Measurements from ENCODE around the gene KCNE5. TPM values are rescaled to one million over a fixed set of nuclear protein-coding genes. Genes with fewer than 3 reads are reported as not detected.
"Not testable (repeated sequence)": the region's sequence is repeated elsewhere in the genome, so short reads cannot be mapped to it uniquely, and the experiment has no call there.

KCNE5 gene, protein sequence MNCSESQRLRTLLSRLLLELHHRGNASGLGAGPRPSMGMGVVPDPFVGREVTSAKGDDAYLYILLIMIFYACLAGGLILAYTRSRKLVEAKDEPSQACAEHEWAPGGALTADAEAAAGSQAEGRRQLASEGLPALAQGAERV
- 1 to 10 TPM; 4.9 to 5.2 (median 5.0) TPM for polyA plus RNA-seq (ENCODE audit: insufficient read length in 3 of 3)

DNA sequence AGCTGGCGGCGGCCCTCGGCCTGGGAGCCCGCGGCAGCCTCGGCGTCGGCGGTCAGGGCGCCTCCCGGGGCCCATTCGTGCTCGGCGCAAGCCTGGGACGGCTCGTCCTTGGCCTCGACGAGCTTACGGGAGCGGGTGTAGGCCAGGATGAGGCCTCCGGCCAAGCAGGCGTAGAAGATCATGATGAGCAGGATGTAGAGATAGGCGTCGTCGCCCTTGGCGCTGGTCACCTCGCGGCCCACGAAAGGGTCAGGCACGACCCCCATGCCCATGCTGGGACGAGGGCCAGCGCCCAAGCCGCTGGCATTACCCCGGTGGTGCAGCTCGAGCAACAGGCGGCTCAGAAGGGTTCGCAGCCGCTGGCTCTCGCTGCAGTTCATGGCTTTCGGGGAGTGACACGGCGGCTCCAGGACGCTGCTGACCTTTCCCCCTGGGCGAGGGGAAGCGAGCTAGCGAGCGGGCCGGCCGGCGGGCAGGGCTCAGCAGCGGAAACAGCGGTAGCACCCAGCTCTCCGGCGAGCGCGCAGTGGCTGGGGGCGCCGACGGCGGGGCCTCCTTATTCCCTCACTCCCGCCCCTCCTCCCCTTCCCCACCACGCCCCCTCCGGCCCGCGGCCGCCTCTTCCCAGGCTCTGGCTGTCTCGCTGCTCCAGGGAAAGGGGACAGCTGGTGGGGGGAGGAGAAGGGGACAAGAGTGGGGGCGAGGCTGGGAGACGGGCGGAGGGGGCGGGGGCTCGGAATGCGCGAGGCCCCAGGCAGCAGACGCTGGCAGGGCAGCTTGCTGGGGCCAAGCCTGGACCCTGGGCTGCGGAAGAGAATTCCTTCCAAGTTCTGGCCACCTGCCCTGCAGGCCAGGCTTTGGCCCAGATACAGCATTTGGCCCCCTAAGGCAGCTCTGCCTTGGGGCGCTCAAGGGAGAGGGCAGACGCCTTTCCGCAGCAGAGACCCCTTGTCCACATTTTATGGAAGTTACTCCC, at the start of gene KCNE5:
Gene KCNE5 (minus strand): TSS at position 532 of the 976 bp plus-strand sequence. CDS start 152 bp downstream, at position 380.
- DNase-seq (ENCODE audit: low read depth in 3 of 3, low spot score in 2 of 3), result no peak

DNA sequence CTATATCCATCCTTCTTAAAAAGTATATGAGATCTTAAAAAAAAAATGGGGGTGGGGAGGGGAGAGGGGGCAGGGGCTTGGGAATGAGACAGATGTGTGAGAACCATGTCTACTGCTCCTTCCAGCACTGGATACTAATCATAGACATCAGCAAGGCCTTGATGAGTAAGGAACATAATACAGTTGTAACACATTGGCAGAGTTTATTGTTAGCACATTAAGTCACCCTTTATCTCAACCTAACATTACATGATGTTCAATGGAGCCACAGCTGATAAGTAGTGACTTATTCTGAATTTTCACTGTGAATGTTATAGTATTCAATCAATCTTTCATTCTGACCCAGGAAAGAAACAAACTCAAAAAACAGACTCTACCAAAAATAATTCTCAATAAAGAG, 47.3 kb upstream of the KCNE5 start:
- DNase-seq (ENCODE audit: low read depth in 3 of 3, low spot score in 2 of 3), result no peak

DNA sequence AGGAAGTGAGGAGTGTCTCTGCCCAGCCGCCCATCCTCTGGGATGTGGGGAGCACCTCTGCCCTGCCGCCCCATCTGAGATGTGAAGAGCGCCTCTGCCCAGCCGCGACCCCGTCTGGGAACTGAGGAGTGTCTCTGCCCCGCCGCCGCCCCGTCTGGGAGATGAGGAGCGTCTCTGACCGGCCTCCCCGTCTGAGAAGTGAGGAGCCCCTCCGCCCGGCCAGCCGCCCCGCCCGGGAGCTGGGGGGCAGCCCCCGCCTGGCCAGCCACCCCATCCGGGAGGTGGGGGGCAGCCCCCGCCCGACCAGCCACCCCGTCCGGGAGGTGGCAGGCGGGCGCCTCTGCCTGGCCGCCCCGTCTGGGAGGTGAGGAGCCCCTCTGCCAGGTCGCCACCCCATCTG, 46.2 kb upstream of the KCNE5 start:
- not testable (repeated sequence) for DNase-seq (ENCODE audit: low read depth in 3 of 3, low spot score in 2 of 3)

DNA sequence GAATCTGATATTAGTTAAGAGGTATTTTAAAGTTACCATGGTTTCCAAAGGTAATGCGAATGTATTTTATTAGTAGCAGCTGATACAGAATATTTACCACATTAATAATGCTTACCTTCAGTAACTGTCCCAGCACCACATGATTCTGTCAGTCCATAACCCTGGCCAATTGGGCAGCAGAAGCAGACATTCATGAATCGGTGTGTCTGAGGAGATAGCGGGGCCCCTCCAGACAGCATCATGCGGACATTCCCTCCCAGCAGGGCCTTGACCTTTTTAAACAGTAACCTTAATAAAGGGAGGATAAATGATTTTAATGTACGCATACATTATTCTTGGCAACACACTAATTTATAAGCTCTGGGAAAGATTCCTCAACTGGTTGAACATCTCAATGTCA, 43.0 kb upstream of the KCNE5 start:
- DNase-seq (ENCODE audit: low read depth in 3 of 3, low spot score in 2 of 3), result no peak

DNA sequence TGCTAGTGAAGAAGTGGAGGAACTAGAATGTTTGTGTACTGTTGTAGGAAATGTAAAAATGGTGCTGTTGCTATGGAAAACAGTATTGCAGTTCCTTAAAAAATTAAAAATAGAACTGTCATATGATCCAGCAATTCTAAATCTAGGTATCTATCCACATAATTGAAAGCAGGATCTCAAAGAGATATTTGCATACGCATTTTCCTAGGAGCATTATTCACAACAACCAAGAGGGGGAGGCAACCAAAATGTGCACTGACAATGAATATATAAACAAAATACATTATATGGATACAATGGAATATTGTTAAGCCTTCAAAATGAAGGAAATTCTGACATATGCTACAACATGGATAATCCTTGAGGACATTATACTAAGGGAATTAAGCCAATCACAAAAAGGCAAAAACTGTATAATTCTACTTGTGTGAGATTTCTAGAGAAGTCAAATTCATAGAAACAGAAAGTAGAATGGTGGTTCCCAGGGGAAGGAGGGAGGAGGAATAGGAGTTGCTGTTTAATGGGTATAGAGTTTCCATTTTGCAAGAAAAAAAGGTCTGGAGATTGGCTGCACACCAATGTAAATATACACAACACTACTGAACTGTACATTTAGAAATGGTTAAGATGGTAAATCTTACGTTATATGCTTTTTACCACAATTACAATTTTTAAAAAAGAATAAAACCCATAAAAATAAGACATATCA, 35.6 kb upstream of the KCNE5 start:
- no peak for DNase-seq (ENCODE audit: low read depth in 3 of 3, low spot score in 2 of 3)

DNA sequence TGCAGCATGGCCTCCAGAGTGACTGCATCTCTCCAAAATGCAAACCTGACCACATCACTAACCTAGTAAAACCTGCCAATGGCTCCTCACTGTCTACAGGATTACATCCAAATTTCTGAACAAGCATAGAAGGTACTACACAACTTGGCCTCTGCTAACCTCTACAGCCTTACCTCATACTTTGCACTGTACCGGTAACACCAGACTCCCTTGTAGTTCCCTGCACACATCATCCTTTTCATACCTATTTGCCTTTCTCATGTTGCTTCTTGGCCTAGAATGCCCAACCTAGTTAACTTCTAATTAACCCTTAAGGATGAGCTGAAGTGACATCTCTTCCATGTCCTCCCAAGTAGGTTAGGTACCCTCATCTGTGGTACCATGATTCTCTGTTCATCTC, 33.4 kb upstream of the KCNE5 start:
- DNase-seq (ENCODE audit: low read depth in 3 of 3, low spot score in 2 of 3), result no peak

DNA sequence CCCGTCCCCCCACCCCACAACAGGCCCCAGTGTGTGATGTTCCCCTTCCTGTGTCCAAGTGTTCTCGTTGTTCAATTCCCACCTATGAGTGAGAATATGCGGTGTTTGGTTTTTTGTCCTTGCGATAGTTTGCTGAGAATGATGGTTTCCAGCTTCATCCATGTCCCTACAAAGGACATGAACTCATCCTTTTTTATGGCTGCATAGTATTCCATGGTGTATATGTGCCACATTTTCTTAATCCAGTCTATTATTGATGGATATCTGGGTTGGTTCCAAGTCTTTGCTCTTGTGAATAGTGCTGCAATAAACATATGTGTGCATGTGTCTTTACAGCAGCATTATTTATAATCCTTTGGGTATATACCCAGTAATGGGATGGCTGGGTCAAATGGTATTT, 32.4 kb upstream of the KCNE5 start:
- not testable (repeated sequence) for DNase-seq (ENCODE audit: low read depth in 3 of 3, low spot score in 2 of 3)

DNA sequence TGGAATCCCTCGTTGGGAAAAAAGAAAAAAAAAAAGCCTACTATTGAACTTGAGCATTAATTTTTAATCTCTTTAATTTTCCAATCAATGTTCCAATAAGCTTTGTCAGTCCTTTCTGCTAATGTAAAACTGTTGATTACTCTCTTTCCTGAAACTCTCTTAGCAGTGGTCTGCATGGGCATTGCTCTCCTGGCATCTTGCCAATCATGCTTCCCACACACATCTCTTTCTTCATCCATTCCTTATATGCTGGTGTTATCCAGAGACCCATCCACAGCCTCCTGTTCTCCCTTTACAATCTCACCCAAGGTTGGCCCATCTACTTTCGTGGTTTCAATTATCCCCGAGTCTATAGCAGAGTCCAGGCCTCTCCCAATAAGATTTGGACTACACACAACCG, 31.8 kb upstream of the KCNE5 start:
- no peak for DNase-seq (ENCODE audit: low read depth in 3 of 3, low spot score in 2 of 3)

DNA sequence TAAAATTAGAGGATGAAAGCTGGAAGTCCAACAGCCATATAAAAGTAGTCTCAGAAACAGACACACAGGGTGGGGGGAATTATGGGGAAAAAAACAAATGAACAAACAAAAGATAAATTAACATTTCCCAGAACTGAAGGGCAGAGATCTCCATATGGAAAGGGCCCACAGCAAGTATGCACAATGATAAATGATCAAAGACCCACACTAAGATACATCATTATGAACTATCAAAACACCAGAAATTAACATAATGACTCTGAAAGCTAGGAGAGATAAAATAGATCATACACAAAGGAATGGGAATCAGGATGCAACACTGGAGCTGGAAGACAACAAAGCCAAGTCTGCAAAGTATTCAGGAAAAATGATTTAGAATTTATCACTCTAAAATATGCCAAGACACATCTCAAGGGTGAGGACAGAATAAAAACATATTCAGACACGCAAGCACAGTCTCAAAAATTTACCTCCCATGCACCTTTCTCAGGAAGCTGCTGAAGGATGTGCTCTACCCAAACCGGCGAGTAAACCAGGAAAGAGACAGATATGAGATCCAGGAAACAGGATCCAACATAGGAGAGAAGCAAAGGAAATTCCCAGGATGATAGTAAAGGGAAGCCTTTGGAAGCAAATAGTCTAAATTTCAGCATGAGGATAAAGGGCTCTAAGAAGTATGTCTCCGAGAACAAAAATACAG, 30.7 kb upstream of the KCNE5 start:
- DNase-seq (ENCODE audit: low read depth in 3 of 3, low spot score in 2 of 3), result no peak

DNA sequence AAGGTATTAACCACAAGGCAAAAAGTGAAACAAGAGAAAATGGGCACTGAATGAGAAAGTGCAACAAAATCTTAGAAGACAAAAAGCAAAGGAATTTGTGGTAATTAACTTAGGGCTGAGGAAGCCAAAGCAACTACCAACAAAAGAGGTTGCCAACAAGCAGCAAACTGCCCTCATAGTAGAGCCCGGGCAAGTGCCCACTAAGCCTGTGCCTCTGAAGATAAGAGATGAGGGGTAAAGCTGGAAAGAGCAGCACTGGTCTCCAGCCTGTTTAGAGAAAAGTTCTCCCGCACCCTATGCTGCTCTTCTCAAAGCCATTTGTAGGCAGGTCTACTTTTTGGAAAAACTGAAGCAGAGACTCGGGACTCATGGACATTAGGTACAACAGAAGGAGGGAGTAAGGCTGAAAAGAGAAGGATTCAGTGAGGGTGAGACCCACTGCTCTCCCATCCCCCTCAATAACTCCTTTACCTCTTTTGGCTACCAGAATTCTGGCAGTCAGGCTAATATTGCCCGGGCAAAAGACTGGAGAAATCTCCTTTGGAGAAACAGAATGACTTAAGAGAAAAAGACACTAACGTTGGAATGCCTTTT, 29.6 kb upstream of the KCNE5 start:
- DNase-seq (ENCODE audit: low read depth in 3 of 3, low spot score in 2 of 3), result no peak

DNA sequence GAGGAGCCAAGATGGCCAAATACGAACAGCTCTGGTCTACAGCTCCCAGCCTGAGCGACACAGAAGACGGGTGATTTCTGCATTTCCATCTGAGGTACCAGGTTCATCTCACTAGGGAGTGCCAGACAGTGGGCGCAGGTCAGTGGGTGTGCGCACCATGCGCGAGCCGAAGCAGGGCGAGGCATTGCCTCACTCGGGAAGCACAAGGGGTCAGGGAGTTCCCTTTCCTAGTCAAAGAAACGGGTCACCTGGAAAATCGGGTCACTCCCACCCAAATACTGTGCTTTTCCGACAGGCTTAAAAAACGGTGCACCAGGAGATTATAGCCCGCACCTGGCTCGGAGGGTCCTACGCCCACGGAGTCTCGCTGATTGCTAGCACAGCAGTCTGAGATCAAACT, 19.7 kb upstream of the KCNE5 start:
- not testable (repeated sequence) for DNase-seq (ENCODE audit: low read depth in 3 of 3, low spot score in 2 of 3)

DNA sequence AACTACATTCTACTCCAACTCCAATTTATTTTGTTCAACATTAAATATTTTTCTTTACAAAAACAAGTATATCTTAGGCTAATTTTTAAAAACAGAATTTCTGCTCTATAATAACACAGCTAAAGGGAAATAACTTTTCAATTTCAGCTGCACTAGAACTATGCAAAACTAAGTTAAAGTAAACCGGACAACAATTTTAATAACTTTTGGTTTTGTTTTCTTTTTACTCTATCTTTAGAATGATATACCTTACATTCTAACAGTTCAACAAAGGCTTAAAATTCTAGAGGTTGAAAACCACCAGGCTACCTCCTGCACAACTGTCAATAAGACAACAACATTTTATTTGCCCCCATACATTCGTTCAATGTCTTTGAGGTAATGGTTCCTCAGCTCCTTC, 18.7 kb upstream of the KCNE5 start:
- DNase-seq (ENCODE audit: low read depth in 3 of 3, low spot score in 2 of 3), result no peak

DNA sequence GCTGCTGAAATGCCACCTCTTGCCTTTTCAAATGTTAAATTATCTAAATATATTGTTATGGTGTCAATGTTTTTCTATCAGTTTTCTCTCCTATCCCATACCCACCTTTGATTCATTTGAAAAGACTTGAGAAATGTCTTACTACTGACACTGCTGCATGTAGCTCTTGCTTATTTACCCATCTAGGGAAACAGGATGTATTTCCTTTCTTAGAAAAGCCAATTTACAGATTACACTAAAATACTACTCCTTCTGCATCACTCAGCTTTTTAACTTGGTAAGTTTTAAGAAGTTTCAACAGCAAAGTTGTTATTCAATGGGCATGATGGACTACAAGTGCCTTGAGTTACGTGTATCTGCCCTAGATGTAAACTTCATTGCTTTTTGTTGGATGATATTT, 13.2 kb upstream of the KCNE5 start:
- DNase-seq (ENCODE audit: low read depth in 3 of 3, low spot score in 2 of 3), result no peak

DNA sequence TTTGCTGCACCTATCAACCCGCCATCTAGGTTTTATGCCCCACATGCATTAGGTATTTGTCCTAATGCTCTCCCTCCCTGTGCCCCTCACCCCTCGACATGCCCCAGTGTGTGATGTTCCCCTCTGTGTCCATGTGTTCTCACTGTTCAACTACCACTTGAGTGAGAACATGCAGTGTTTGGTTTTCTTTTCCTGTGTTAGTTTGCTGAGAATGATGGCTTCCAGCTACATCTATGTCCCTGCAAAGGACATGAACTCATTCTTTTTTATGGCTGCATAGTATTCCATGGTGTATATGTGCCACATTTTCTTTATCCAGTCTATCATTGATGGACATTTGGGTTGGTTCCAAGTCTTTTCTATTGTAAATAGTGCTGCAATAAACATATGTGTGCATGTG, 12.5 kb upstream of the KCNE5 start:
- DNase-seq (ENCODE audit: low read depth in 3 of 3, low spot score in 2 of 3), result not testable (repeated sequence)

DNA sequence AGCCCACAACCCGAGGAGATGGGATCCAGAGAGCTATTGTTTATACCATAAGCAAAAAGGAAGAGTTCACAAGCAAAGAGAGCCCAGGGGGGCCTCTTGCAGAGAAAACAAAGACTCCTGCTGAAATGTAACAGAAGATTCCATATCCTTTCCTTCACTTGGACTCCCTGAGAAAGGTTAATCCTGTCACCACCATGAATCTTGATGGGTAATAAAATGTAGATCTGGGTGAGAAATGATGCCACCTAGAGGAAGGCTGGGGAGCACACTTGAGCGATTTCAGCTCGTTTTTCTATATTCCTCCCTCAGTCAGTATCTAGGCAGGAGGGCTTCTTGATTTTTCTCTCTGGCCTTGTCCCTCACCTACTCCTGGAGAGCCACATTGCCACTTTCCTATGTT, 10.2 kb upstream of the KCNE5 start:
- DNase-seq (ENCODE audit: low read depth in 3 of 3, low spot score in 2 of 3), result no peak

DNA sequence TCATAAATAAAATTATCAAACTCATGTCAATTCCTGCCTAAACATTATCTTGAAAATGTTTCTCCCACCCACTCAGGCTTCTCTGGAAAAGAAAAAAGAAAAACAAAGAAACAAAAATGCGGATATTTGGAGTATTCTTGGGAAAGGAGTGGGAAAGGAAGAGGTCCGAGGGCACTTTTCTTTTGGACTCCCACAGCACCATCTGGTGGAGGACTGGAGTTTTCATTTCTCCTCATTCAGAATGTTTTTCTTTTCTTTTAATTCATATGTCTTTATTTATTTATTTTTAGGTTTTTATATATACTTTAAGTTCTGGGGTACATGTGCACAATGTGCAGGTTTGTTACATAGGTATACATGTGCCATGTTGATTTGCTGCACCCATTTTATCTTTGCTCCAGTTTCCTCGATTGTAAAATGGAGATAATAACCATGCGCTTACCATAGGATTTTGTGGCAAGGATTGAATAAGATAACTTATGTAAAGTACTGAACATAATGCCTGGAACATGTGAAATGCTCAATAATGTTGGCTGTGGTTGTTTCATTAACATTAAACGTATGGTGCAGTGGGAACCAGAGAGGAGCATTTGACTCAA, 8.0 kb upstream of the KCNE5 start:
- no peak for DNase-seq (ENCODE audit: low read depth in 3 of 3, low spot score in 2 of 3)

DNA sequence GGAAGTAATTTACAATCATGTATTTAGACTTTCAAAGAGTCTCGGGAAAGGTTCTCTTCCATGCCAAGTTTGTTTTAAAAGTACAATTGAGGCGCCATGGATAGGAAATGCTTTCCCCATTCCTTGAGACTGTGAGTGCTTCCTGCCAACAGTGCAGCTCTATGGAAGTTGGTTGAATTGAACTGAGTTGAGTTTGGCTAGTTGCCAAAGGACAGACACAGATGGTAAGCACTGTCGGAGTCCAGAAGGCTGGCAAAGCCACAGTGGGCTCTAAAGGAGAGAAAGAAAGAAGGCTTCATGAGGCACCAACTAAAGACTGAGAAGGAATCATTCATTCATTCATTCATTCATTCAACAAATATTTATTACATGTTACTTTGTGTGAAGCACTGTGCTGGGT, 4.3 kb upstream of the KCNE5 start:
- no peak for DNase-seq (ENCODE audit: low read depth in 3 of 3, low spot score in 2 of 3)

DNA sequence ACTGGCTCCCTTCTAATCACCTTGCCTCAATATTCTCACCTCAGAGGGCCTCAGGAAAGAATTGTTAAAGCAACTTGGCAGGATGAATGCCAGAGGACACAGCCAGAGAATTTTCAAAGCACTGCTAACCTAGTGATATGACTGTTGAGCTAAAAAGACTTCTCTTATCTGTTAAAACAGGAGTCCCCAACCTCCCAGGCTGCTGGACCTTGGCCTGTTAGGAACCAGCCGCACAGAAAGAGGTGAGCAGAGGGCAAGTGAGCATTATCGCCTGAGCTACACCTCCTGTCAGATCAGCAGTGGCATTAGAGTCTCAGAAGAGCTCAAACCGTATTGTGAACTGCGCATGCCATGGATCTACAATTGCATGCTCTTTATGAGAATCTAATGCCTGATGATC, 1.7 kb upstream of the KCNE5 start:
- no peak for DNase-seq (ENCODE audit: low read depth in 3 of 3, low spot score in 2 of 3)

DNA sequence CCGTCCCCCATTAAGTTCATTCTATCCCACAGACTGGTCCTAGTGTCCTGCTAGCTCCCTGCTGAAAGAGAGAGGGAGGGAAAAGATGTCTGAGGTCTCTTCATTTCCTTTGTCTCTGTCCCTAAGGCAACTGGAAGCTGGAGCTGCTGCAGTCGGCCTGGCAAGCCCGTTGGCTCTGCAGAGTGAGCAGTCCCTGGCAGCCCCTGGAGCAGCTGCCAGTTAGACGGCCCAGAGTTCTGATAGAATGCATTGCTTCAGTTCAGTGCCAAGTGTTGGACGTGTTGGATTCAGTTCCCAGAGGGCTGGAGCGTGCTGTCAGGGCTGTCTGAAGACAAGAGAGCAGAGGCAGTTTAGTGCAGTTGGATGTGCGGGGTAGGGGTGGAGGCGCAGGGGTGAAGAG, 975 bp downstream of the KCNE5 start:
- no peak for DNase-seq (ENCODE audit: low read depth in 3 of 3, low spot score in 2 of 3)

DNA sequence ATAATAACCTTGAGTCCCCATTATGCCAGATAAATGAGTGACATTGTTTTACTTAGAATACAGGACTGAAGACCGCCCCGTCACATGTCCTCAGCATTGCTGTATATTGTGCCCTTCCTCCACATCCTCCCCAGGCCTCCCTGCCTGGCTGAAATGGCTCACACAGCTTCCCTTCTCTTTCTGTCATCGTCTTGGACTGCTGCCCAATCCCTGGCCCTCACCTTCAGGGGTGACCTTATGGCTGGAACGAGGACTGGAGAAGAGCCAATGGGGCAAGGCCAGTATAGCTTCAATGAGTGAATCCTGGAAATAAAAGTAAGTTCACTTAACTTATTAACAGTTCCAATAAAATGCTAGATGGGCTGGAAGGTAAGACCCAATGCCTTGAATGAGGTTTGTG, 2.7 kb downstream of the KCNE5 start:
- no peak for DNase-seq (ENCODE audit: low read depth in 3 of 3, low spot score in 2 of 3)
